ENCODE data around the gene TMEM17. TPM values are rescaled to one million over a fixed set of nuclear protein-coding genes. Genes with fewer than 3 reads are reported as not detected.

TMEM17 gene
- total RNA-seq, 1 experiment from 2014 or later, result 4.1 TPM

GRCh38 chr2:62506421-62506750 lies 391 bp upstream of the TMEM17 start:
- DNase-seq (ENCODE audit: low read depth, low spot score) (peak; percentile 36), ATAC-seq (peak; percentile 40)
- Histone ChIP-seq H3K4me1 (ENCODE audit: control insufficient read depth, insufficient read depth, low read length) (peaks cover 7% of the 10 kb centered on the region), H3K27ac (ENCODE audit: low read length) (peak overlapping the region; percentile 81), H3K36me3 (ENCODE audit: control insufficient read depth, insufficient read depth, low read length) (no peaks in the 10 kb centered on the region), H3K27me3 (ENCODE audit: control insufficient read depth, insufficient read depth, low read length) (no peaks in the 10 kb centered on the region), H3K9me3 (ENCODE audit: control insufficient read depth, insufficient read depth, low read depth, low read length) (no peaks in the 10 kb centered on the region), H3K4me3 (ENCODE audit: low read depth in 2 of 2, low read length in 2 of 2) (peak overlapping the region; percentile 67 to 75)
- ChIA-PET CTCF (no interaction called here), POLR2A (interaction anchor here (0.6 to 0.9 kb wide), 3 partner anchors 96 to 387 kb away, joined by 3 read pairs; no protein-coding TSS in a partner anchor)
- BruUV-seq (replicated peaks), result no TSS peak
- in situ Hi-C loops (cut with HindIII; ENCODE audit: low pct_unique_long_range_greater_than_20kb, low sequenced_read_pairs), result no loop called here
- intact Hi-C loops (cut with micrococcal nuclease; ENCODE audit: unreplicated experiment), result no loop called here
- TF ChIP-seq, protein P1, sequence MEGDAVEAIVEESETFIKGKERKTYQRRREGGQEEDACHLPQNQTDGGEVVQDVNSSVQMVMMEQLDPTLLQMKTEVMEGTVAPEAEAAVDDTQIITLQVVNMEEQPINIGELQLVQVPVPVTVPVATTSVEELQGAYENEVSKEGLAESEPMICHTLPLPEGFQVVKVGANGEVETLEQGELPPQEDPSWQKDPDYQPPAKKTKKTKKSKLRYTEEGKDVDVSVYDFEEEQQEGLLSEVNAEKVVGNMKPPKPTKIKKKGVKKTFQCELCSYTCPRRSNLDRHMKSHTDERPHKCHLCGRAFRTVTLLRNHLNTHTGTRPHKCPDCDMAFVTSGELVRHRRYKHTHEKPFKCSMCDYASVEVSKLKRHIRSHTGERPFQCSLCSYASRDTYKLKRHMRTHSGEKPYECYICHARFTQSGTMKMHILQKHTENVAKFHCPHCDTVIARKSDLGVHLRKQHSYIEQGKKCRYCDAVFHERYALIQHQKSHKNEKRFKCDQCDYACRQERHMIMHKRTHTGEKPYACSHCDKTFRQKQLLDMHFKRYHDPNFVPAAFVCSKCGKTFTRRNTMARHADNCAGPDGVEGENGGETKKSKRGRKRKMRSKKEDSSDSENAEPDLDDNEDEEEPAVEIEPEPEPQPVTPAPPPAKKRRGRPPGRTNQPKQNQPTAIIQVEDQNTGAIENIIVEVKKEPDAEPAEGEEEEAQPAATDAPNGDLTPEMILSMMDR (IDR thresholded peaks at IDR 0.05), result no peak
- TF ChIP-seq POLR2AphosphoS5 (IDR thresholded peaks at IDR 0.05; ENCODE audit: low read depth, low read length) (no peak), TCF7L2 (IDR thresholded peaks at IDR 0.05; ENCODE audit: low read depth, low read length) (no peak), SIN3A (IDR thresholded peaks at IDR 0.05; ENCODE audit: borderline replicate concordance, insufficient read depth, low read depth, low read length) (no peak)
- TF ChIP-seq, protein P2, sequence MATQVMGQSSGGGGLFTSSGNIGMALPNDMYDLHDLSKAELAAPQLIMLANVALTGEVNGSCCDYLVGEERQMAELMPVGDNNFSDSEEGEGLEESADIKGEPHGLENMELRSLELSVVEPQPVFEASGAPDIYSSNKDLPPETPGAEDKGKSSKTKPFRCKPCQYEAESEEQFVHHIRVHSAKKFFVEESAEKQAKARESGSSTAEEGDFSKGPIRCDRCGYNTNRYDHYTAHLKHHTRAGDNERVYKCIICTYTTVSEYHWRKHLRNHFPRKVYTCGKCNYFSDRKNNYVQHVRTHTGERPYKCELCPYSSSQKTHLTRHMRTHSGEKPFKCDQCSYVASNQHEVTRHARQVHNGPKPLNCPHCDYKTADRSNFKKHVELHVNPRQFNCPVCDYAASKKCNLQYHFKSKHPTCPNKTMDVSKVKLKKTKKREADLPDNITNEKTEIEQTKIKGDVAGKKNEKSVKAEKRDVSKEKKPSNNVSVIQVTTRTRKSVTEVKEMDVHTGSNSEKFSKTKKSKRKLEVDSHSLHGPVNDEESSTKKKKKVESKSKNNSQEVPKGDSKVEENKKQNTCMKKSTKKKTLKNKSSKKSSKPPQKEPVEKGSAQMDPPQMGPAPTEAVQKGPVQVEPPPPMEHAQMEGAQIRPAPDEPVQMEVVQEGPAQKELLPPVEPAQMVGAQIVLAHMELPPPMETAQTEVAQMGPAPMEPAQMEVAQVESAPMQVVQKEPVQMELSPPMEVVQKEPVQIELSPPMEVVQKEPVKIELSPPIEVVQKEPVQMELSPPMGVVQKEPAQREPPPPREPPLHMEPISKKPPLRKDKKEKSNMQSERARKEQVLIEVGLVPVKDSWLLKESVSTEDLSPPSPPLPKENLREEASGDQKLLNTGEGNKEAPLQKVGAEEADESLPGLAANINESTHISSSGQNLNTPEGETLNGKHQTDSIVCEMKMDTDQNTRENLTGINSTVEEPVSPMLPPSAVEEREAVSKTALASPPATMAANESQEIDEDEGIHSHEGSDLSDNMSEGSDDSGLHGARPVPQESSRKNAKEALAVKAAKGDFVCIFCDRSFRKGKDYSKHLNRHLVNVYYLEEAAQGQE (IDR thresholded peaks at IDR 0.05; ENCODE audit: insufficient read depth in 1 of 2, low read depth in 2 of 2, low read length in 1 of 2), result no peak

- Histone ChIP-seq H3K4me3 (ENCODE audit: low read depth in 2 of 2, low read length in 2 of 2) (peak overlapping the region; percentile 67 to 75), H3K27me3 (ENCODE audit: control insufficient read depth, insufficient read depth, low read length) (no peaks in the 10 kb centered on the region), H3K27ac (ENCODE audit: low read length) (peak overlapping the region; percentile 81), H3K36me3 (ENCODE audit: control insufficient read depth, insufficient read depth, low read length) (no peaks in the 10 kb centered on the region), H3K9me3 (ENCODE audit: control insufficient read depth, insufficient read depth, low read depth, low read length) (no peaks in the 10 kb centered on the region), H3K4me1 (ENCODE audit: control insufficient read depth, insufficient read depth, low read length) (peaks cover 7% of the 10 kb centered on the region)
- BruUV-seq (replicated peaks), result no TSS peak
- ChIA-PET CTCF (no interaction called here), POLR2A (no interaction called here)
- ATAC-seq (peak; percentile 55), DNase-seq (ENCODE audit: low read depth, low spot score) (peak; percentile 22)
- 0 out of 2 replicates have a peak, but pooled peaks have one; percentile 17 for TF ChIP-seq TCF7L2 (IDR thresholded peaks at IDR 0.05; ENCODE audit: low read depth, low read length)
- TF ChIP-seq, protein P1 (IDR thresholded peaks at IDR 0.05), result no peak
- TF ChIP-seq, protein P2 (IDR thresholded peaks at IDR 0.05; ENCODE audit: insufficient read depth in 1 of 2, low read depth in 2 of 2, low read length in 1 of 2), result no peak
- TF ChIP-seq POLR2AphosphoS5 (IDR thresholded peaks at IDR 0.05; ENCODE audit: low read depth, low read length), result no peak
- in situ Hi-C loops (cut with HindIII; ENCODE audit: low pct_unique_long_range_greater_than_20kb, low sequenced_read_pairs), result no loop called here
- intact Hi-C loops (cut with micrococcal nuclease; ENCODE audit: unreplicated experiment), result no loop called here
These were observed 766 bp downstream of the TMEM17 start for GRCh38 chr2:62505109-62505749.

Measured in Panc1 (cell line).